Measurements from ENCODE around the gene TLK2.

TLK2 gene

DNA sequence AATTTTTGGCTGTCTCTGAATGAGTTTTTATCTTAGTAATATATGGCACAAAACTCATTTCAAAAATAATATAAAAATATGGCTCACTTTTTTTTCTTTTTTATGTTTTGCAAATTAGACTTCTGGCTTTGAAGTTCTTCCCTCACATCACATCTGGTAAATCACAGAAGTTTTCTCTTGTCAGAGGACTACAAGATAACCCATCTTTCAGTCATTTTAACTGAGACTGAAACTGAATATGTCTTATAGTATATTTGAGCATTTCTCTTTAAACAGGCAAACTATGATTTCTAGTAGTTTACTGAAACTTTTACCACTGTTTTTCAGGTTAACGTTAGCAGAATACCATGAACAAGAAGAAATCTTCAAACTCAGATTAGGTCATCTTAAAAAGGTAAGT, 97.8 kb downstream of the TLK2 start:
- no peak overlapping the region for H3K27ac ChIP-seq
- TF ChIP-seq, protein P1, sequence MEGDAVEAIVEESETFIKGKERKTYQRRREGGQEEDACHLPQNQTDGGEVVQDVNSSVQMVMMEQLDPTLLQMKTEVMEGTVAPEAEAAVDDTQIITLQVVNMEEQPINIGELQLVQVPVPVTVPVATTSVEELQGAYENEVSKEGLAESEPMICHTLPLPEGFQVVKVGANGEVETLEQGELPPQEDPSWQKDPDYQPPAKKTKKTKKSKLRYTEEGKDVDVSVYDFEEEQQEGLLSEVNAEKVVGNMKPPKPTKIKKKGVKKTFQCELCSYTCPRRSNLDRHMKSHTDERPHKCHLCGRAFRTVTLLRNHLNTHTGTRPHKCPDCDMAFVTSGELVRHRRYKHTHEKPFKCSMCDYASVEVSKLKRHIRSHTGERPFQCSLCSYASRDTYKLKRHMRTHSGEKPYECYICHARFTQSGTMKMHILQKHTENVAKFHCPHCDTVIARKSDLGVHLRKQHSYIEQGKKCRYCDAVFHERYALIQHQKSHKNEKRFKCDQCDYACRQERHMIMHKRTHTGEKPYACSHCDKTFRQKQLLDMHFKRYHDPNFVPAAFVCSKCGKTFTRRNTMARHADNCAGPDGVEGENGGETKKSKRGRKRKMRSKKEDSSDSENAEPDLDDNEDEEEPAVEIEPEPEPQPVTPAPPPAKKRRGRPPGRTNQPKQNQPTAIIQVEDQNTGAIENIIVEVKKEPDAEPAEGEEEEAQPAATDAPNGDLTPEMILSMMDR (IDR thresholded peaks at IDR 0.05; ENCODE audit: low read depth, low read length): no peak
- H3K27me3 ChIP-seq (ENCODE audit: insufficient read depth, low read depth, severe bottlenecking): no peaks in the 10 kb centered on the region
- H3K9me3 ChIP-seq (ENCODE audit: severe bottlenecking): no peaks in the 10 kb centered on the region
- peaks cover 74% of the 10 kb centered on the region for H3K36me3 ChIP-seq
- H3K4me3 ChIP-seq (ENCODE audit: low read depth, low read length): no peak overlapping the region
- DNase-seq: no peak

GRCh38 chr17:62578757-62579487, 100.3 kb downstream of the TLK2 start:
- H3K9me3 ChIP-seq (ENCODE audit: severe bottlenecking): no peaks in the 10 kb centered on the region
- H3K4me3 ChIP-seq (ENCODE audit: low read depth, low read length): no peak overlapping the region
- no peaks in the 10 kb centered on the region for H3K27me3 ChIP-seq (ENCODE audit: insufficient read depth, low read depth, severe bottlenecking)
- TF ChIP-seq, protein P1 (IDR thresholded peaks at IDR 0.05; ENCODE audit: low read depth, low read length): no peak
- no peak overlapping the region for H3K27ac ChIP-seq
- peaks cover 74% of the 10 kb centered on the region for H3K36me3 ChIP-seq
- no peak for DNase-seq

DNA sequence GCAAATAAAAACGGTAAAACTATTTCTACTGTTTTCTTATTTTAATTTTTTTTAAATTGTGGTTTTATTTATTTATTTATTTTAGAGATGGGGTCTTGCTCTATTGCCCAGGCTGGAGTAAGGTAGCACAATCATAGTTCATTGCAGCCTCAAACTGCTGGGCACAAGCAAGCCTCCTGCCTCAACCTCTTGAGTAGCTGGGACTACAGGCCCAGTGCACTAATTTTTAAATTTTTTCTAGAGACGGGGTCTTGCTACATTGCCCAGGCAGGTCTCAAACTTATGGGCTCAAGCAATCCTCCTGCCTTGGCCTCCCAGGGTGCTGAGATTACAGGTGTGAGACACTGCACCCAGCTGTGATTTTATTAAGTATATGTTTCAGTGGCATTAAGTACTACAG, 102.3 kb downstream of the TLK2 start:
- Histone ChIP-seq H3K27me3 (ENCODE audit: insufficient read depth, low read depth, severe bottlenecking) (no peaks in the 10 kb centered on the region), H3K9me3 (ENCODE audit: severe bottlenecking) (no peaks in the 10 kb centered on the region), H3K36me3 (peaks cover 62% of the 10 kb centered on the region), H3K4me3 (ENCODE audit: low read depth, low read length) (no peak overlapping the region), H3K27ac (no peak overlapping the region)
- no peak for DNase-seq
- TF ChIP-seq, protein P1 (IDR thresholded peaks at IDR 0.05; ENCODE audit: low read depth, low read length): no peak

DNA sequence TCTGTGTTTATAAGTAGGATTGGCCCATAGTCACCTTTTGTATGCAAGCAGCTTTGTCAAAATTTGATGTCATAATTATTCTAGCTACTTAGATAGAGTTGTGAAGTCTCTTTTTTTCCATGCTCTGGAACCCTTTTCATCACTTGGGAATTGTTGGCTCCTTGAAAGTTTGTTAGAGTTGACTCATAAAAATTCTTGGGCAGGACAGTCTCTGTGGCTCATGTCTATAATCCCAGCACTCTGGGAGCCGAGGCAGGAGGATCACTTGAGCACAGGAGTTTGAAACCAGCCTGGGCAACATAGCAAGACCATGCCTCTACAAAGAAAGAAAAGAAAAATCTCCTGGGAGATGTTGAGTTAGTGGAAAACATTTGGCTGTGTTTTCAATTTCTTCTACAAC, 103.1 kb downstream of the TLK2 start:
- no peak for DNase-seq

GRCh38 chr17:62587554-62587953, 108.9 kb downstream of the TLK2 start:
- Histone ChIP-seq H3K27ac (no peak overlapping the region), H3K36me3 (peaks cover 61% of the 10 kb centered on the region), H3K4me3 (ENCODE audit: low read depth, low read length) (no peak overlapping the region), H3K27me3 (ENCODE audit: insufficient read depth, low read depth, severe bottlenecking) (no peaks in the 10 kb centered on the region), H3K9me3 (ENCODE audit: severe bottlenecking) (no peaks in the 10 kb centered on the region)
- TF ChIP-seq, protein P1 (IDR thresholded peaks at IDR 0.05; ENCODE audit: low read depth, low read length): no peak
- DNase-seq: no peak

More for the DNA sequence above, 103.1 kb downstream of the TLK2 start:
- no peaks in the 10 kb centered on the region for H3K27me3 ChIP-seq (ENCODE audit: insufficient read depth, low read depth, severe bottlenecking)
- H3K4me3 ChIP-seq (ENCODE audit: low read depth, low read length): no peak overlapping the region
- H3K36me3 ChIP-seq: peaks cover 61% of the 10 kb centered on the region
- TF ChIP-seq, protein P1 (IDR thresholded peaks at IDR 0.05; ENCODE audit: low read depth, low read length): no peak
- no peaks in the 10 kb centered on the region for H3K9me3 ChIP-seq (ENCODE audit: severe bottlenecking)
- no peak overlapping the region for H3K27ac ChIP-seq

DNA sequence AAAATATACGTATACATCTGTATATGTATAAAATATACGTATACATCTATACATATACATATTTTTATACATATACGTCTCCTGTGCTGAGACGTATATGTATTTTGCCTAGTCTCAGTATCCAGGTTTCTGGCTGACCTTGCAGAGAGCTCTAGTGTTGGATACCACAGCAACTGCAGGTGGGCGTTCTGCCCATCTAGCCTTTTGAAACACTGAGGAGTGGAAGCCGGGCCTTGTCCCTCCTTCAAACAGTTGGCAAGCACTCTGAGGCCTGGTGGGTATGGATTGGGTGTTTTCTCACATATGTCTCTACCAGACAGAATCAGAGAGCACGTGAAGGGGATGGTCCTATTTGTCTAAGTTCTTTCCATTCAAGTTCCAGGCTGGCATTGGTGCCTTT, 109.5 kb downstream of the TLK2 start:
- H3K27me3 ChIP-seq (ENCODE audit: insufficient read depth, low read depth, severe bottlenecking): no peaks in the 10 kb centered on the region
- peaks cover 1% of the 10 kb centered on the region for H3K9me3 ChIP-seq (ENCODE audit: severe bottlenecking)
- no peak overlapping the region for H3K4me3 ChIP-seq (ENCODE audit: low read depth, low read length)
- no peak overlapping the region for H3K27ac ChIP-seq
- no peak for DNase-seq
- TF ChIP-seq, protein P1 (IDR thresholded peaks at IDR 0.05; ENCODE audit: low read depth, low read length): no peak
- H3K36me3 ChIP-seq: peaks cover 60% of the 10 kb centered on the region

All from WERI-Rb-1 (cell line).